ENCODE measurements around the gene NLRP6. TPM values are rescaled to one million over a fixed set of nuclear protein-coding genes. Genes with fewer than 3 reads are reported as not detected.

Gene NLRP6
- total and polyA plus RNA-seq, 2 of the 4 experiments (the other 2 are of a cell fraction): not detected

- POLR2A ChIA-PET (ENCODE audit: unreplicated experiment): no interaction called here
- H3K23ac ChIP-seq (ENCODE audit: low read depth, low read length): no peak overlapping the region
- ATAC-seq (ENCODE audit: low read depth): no peak
- no peak overlapping the region for H3K14ac ChIP-seq (replicated peaks; ENCODE audit: low read depth, low read length)
- no peak overlapping the region for H2AFZ ChIP-seq (replicated peaks; ENCODE audit: low read length, poor library complexity)
- H2BK120ac ChIP-seq (ENCODE audit: low read depth, low read length): no peak overlapping the region
- H3K4me1 ChIP-seq (ENCODE audit: control insufficient read depth, insufficient read depth, low read length): no peaks in the 10 kb centered on the region
- H4K20me1 ChIP-seq (ENCODE audit: insufficient read depth, low read length): no peaks in the 10 kb centered on the region
- peaks cover 4% of the 10 kb centered on the region for H3K9me3 ChIP-seq (ENCODE audit: control insufficient read depth, insufficient read depth, low read length)
- no peak overlapping the region for H3K9ac ChIP-seq (ENCODE audit: low read depth, low read length)
- no peak for TF ChIP-seq MAZ (IDR thresholded peaks at IDR 0.05; ENCODE audit: borderline replicate concordance, low read depth, low read length)
- TF ChIP-seq POLR2A (IDR thresholded peaks at IDR 0.05; ENCODE audit: low read depth, low read length): no peak
- no peak for TF ChIP-seq MXI1 (IDR thresholded peaks at IDR 0.05; ENCODE audit: borderline replicate concordance, low read depth, low read length)
- no peak for TF ChIP-seq CHD1 (IDR thresholded peaks at IDR 0.05; ENCODE audit: low read depth, low read length)
- TF ChIP-seq RAD21 (IDR thresholded peaks at IDR 0.05; ENCODE audit: low read length): no peak
- no peak for TF ChIP-seq NFE2L2 (IDR thresholded peaks at IDR 0.05; ENCODE audit: low read depth, low read length)
- no peak for TF ChIP-seq BHLHE40 (IDR thresholded peaks at IDR 0.05; ENCODE audit: low read depth, low read length)
- no peak for TF ChIP-seq FOS (IDR thresholded peaks at IDR 0.05; ENCODE audit: low read depth, low read length)
- TF ChIP-seq ELK1 (IDR thresholded peaks at IDR 0.05; ENCODE audit: borderline replicate concordance, low read depth, low read length): no peak
- no peak for TF ChIP-seq CEBPB (IDR thresholded peaks at IDR 0.05; ENCODE audit: low read depth, low read length)
- TF ChIP-seq RFX5 (IDR thresholded peaks at IDR 0.05; ENCODE audit: low read depth, low read length): no peak
- TF ChIP-seq MAFK (IDR thresholded peaks at IDR 0.05; ENCODE audit: low read depth, low read length): no peak
- TF ChIP-seq SMC3 (IDR thresholded peaks at IDR 0.05; ENCODE audit: low read depth, low read length): no peak
- no peak for TF ChIP-seq USF2 (IDR thresholded peaks at IDR 0.05; ENCODE audit: low read depth, low read length)
- H3K4ac ChIP-seq (ENCODE audit: low read depth, low read length): no peak overlapping the region
- dilution Hi-C loops (cut with HindIII; ENCODE audit: low sequenced_read_pairs, unreplicated experiment): no loop called here
- H2BK5ac ChIP-seq (ENCODE audit: low read depth, low read length, poor library complexity, severe bottlenecking): no peak overlapping the region
- H2BK15ac ChIP-seq (ENCODE audit: low read depth, low read length): no peak overlapping the region
- no peak overlapping the region for H2BK20ac ChIP-seq (ENCODE audit: low read depth, low read length)
- H4K5ac ChIP-seq (ENCODE audit: low read depth, low read length): no peak overlapping the region
- no TSS peak for BruUV-seq (replicated peaks)
- no peaks in the 10 kb centered on the region for H3K9me1 ChIP-seq (ENCODE audit: insufficient read depth, low read length)
- no peak overlapping the region for H3K56ac ChIP-seq (ENCODE audit: extremely low read depth, insufficient read depth, low read length)
- H3K4me3 ChIP-seq (ENCODE audit: insufficient read depth, low read depth, low read length): no peak overlapping the region
- H3K27me3 ChIP-seq (ENCODE audit: control insufficient read depth, insufficient read depth, low read length): peaks cover 68% of the 10 kb centered on the region
- H4K8ac ChIP-seq (ENCODE audit: low read depth in 2 of 2, low read length in 2 of 2): no peak overlapping the region
- no peak overlapping the region for H4K91ac ChIP-seq (ENCODE audit: insufficient read depth, low read depth, low read length)
- WGBS, 2 experiments (ENCODE audit: extremely low coverage in 2 of 2, insufficient read length in 1 of 2): no CpG with 5 or more reads among the region's 4 CpGs
- H3K27ac ChIP-seq (ENCODE audit: insufficient read depth, low read length): no peak overlapping the region
- intact Hi-C loops (cut with micrococcal nuclease): no loop called here
- H3K79me1 ChIP-seq (ENCODE audit: low read depth in 1 of 2, low read length in 2 of 2): no peaks in the 10 kb centered on the region
- CTCF ChIA-PET: interaction anchor here (0.6 kb wide), 1 partner anchor 19 kb away, joined by 7 read pairs; no protein-coding TSS in a partner anchor
- no peaks in the 10 kb centered on the region for H3K36me3 ChIP-seq (ENCODE audit: control insufficient read depth, insufficient read depth, low read length)
- in situ Hi-C loops (cut with MboI; ENCODE audit: low sequenced_read_pairs): loop anchor here (10.0 kb wide), 1 partner anchor 57 kb away; no protein-coding TSS in a partner anchor
- no peak overlapping the region for H3K18ac ChIP-seq (ENCODE audit: low read depth, low read length)
- no peak for DNase-seq
- no peak overlapping the region for H2AK5ac ChIP-seq (ENCODE audit: low read depth, low read length)
- no peak overlapping the region for H3K4me2 ChIP-seq (ENCODE audit: low read depth, low read length)
- H2AK9ac ChIP-seq (replicated peaks; ENCODE audit: low read depth, low read length, poor library complexity): no peak overlapping the region
These were observed 4.0 kb downstream of the NLRP6 start for GRCh38 chr11:282171-282570.
